ENCODE data around the gene MFSD11. TPM values are rescaled to one million over a fixed set of nuclear protein-coding genes. Genes with fewer than 3 reads are reported as not detected.
"Not testable (repeated sequence)": the region's sequence is repeated elsewhere in the genome, so short reads cannot be mapped to it uniquely, and the experiment has no call there.

MFSD11 gene
- total RNA-seq, 2 experiments from 2014 or later, result 24.5 to 28.2 TPM

- no peaks in the 10 kb centered on the region for H3K36me3 Mint-ChIP-seq (ENCODE audit: low read depth)
- H3K4me1 Mint-ChIP-seq, result peaks cover 19% of the 10 kb centered on the region
- no peak overlapping the region for H3K4me3 Mint-ChIP-seq
- no peaks in the 10 kb centered on the region for H3K9me3 Mint-ChIP-seq
- H3K27ac Mint-ChIP-seq, result no peak overlapping the region
- CTCF ChIA-PET, result no interaction called here
- POLR2A ChIA-PET, result interaction anchor here (0.7 kb wide), 1 partner anchor 10 kb away, joined by 3 read pairs; the partner anchor contains the start of gene MXRA7
- no peak for DNase-seq
- H3K27me3 Mint-ChIP-seq, result peaks cover 2% of the 10 kb centered on the region
Observed at GRCh38 chr17:76700617-76701470, 37.1 kb upstream of the MFSD11 start.

GRCh38 chr17:76701471-76701967 lies 36.4 kb upstream of the MFSD11 start:
- H3K27ac Mint-ChIP-seq, result no peak overlapping the region
- no peaks in the 10 kb centered on the region for H3K36me3 Mint-ChIP-seq (ENCODE audit: low read depth)
- H3K27me3 Mint-ChIP-seq, result peaks cover 2% of the 10 kb centered on the region
- peaks cover 14% of the 10 kb centered on the region for H3K4me1 Mint-ChIP-seq
- no peaks in the 10 kb centered on the region for H3K9me3 Mint-ChIP-seq
- CTCF ChIA-PET, result interaction anchor here (1.2 to 2.7 kb wide), 2 partner anchors 12 to 64 kb away, joined by 3 to 12 read pairs; no protein-coding TSS in a partner anchor
- H3K4me3 Mint-ChIP-seq, result no peak overlapping the region
- DNase-seq, result no peak
- POLR2A ChIA-PET, result interaction anchor here (0.7 kb wide), 1 partner anchor 10 kb away, joined by 3 read pairs; the partner anchor contains the start of gene MXRA7

GRCh38 chr17:76702076-76702475 lies 35.8 kb upstream of the MFSD11 start:
- ChIA-PET CTCF (interaction anchor here (1.2 to 2.7 kb wide), 2 partner anchors 11 to 65 kb away, joined by 3 to 12 read pairs; no protein-coding TSS in a partner anchor), POLR2A (no interaction called here)
- Mint-ChIP-seq H3K4me3 (no peak overlapping the region), H3K27ac (no peak overlapping the region), H3K27me3 (peaks cover 2% of the 10 kb centered on the region), H3K36me3 (ENCODE audit: low read depth) (no peaks in the 10 kb centered on the region), H3K4me1 (peaks cover 8% of the 10 kb centered on the region), H3K9me3 (no peaks in the 10 kb centered on the region)
- no peak for DNase-seq

GRCh38 chr17:76702941-76703637 lies 34.8 kb upstream of the MFSD11 start:
- POLR2A ChIA-PET, result no interaction called here
- Mint-ChIP-seq H3K9me3 (no peaks in the 10 kb centered on the region), H3K27ac (no peak overlapping the region), H3K27me3 (peaks cover 2% of the 10 kb centered on the region), H3K4me3 (no peak overlapping the region), H3K4me1 (peaks cover 6% of the 10 kb centered on the region), H3K36me3 (ENCODE audit: low read depth) (no peaks in the 10 kb centered on the region)
- DNase-seq, result no peak
- CTCF ChIA-PET, result interaction anchor here (1.2 to 2.7 kb wide), 2 partner anchors 10 to 66 kb away, joined by 3 to 12 read pairs; no protein-coding TSS in a partner anchor

- DNase-seq, result no peak
- H3K4me1 Mint-ChIP-seq, result peaks cover 7% of the 10 kb centered on the region
- H3K4me3 Mint-ChIP-seq, result no peak overlapping the region
- peaks cover 9% of the 10 kb centered on the region for H3K27me3 Mint-ChIP-seq
- no peaks in the 10 kb centered on the region for H3K36me3 Mint-ChIP-seq (ENCODE audit: low read depth)
- H3K27ac Mint-ChIP-seq, result no peak overlapping the region
- ChIA-PET POLR2A (interaction anchor here (1.3 kb wide), 1 partner anchor 9 kb away, joined by 3 read pairs; no protein-coding TSS in a partner anchor), CTCF (interaction anchor here (0.7 kb wide), 1 partner anchor 27 kb away, joined by 3 read pairs; no protein-coding TSS in a partner anchor)
- no peaks in the 10 kb centered on the region for H3K9me3 Mint-ChIP-seq
Observed at GRCh38 chr17:76704805-76705204, 33.1 kb upstream of the MFSD11 start.

DNA sequence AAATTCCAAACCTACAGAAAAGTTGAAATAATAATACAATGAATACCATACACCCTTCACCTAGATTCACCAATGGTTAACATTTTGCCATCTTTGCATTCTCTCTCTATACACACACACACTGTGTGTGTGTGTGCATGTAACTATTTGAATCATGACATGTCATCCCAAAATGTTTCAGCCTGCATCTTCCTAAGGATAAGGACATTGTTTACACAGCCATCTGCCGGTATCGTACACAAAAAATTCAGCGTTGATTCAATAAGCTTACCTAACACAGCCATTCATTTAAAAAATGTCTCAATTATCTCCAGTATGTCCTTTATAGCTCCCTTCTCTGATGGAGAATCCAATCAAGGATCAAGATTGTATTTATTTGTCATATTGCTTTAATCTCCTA lies 31.1 kb upstream of the MFSD11 start:
- Mint-ChIP-seq H3K4me3 (no peak overlapping the region), H3K27ac (no peak overlapping the region), H3K4me1 (peaks cover 16% of the 10 kb centered on the region), H3K27me3 (peaks cover 9% of the 10 kb centered on the region), H3K36me3 (ENCODE audit: low read depth) (no peaks in the 10 kb centered on the region), H3K9me3 (no peaks in the 10 kb centered on the region)
- ChIA-PET POLR2A (no interaction called here), CTCF (interaction anchor here (0.7 to 2.7 kb wide), 3 partner anchors 10 to 1129 kb away, joined by 4 to 6 read pairs (median 4); partner anchors contain the start of gene MRPL38)
- no peak for DNase-seq

DNA sequence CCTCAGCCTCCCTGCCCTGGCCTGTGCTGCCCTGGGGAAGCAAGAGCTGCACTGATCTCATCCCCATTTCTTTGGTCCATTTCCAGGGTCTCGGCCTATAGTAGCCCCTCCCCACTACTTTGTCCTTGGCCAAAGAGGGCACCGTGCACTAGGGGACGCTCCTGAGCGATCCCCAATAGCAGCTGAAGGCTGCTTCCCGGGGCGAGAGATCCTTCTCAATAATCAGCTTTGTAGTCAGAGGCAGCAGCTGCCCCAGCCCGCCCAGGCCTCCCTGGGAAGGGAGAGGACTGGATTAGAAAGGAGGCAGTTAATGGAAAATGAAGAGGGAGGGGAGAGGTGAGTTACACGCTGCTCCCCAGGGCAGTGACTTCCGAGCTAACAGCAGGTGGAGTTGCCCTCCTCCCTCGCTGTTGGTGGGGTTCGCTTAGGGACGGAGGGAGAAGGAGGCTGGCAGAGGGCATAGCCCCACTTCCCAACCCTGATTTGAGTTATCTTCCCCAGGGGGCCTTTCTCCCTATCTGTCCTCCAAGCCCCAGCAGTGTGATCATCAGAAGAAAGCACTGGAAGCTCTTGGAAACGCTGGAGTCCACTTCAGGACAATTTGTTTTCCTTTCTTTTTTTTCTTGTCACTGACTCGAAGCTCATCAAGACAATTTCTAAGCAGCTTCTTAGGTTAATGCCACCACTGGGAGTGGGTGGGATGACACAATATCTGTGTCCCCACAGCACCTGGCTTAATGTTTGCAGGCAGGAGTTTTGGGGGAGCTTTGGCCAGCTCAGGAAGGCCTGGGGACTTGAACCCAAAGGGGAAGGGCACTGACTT lies 29.7 kb upstream of the MFSD11 start:
- Mint-ChIP-seq H3K27ac (no peak overlapping the region), H3K4me1 (peaks cover 16% of the 10 kb centered on the region), H3K27me3 (peaks cover 9% of the 10 kb centered on the region), H3K9me3 (no peaks in the 10 kb centered on the region), H3K36me3 (ENCODE audit: low read depth) (peaks cover 4% of the 10 kb centered on the region), H3K4me3 (no peak overlapping the region)
- CTCF ChIA-PET, result interaction anchor here (2.7 kb wide), 1 partner anchor 9 kb away, joined by 6 read pairs; no protein-coding TSS in a partner anchor
- no peak for DNase-seq
- POLR2A ChIA-PET, result interaction anchor here (1.0 to 2.6 kb wide), 2 partner anchors 24 to 29 kb away, joined by 3 to 6 read pairs; partner anchors contain the start of gene MFSD11

GRCh38 chr17:76709077-76709950 lies 28.6 kb upstream of the MFSD11 start:
- no peak overlapping the region for H3K27ac Mint-ChIP-seq
- CTCF ChIA-PET, result interaction anchor here (2.7 kb wide), 1 partner anchor 8 kb away, joined by 6 read pairs; no protein-coding TSS in a partner anchor
- no peaks in the 10 kb centered on the region for H3K9me3 Mint-ChIP-seq
- H3K27me3 Mint-ChIP-seq, result peaks cover 9% of the 10 kb centered on the region
- H3K4me1 Mint-ChIP-seq, result peaks cover 27% of the 10 kb centered on the region
- POLR2A ChIA-PET, result interaction anchor here (0.7 to 2.6 kb wide), 4 partner anchors 10 to 32 kb away, joined by 3 to 6 read pairs (median 4); partner anchors contain the start of gene MFSD11
- H3K36me3 Mint-ChIP-seq (ENCODE audit: low read depth), result peaks cover 15% of the 10 kb centered on the region
- H3K4me3 Mint-ChIP-seq, result peak overlapping the region; percentile 57
- DNase-seq, result no peak

- not testable (repeated sequence) for H3K27ac Mint-ChIP-seq, H3K9me3 Mint-ChIP-seq, H3K27me3 Mint-ChIP-seq
- Mint-ChIP-seq H3K4me3 (peak overlapping the region; percentile 57), H3K4me1 (peaks cover 32% of the 10 kb centered on the region), H3K36me3 (ENCODE audit: low read depth) (peaks cover 22% of the 10 kb centered on the region)
- DNase-seq, result peak; percentile 29
- ChIA-PET POLR2A (interaction anchor here (0.7 to 2.6 kb wide), 5 partner anchors 9 to 33 kb away, joined by 3 to 6 read pairs (median 3); partner anchors contain the start of gene MFSD11), CTCF (interaction anchor here (1.5 to 2.3 kb wide), 2 partner anchors 86 to 187 kb away, joined by 4 to 8 read pairs; no protein-coding TSS in a partner anchor)
Observed at GRCh38 chr17:76709951-76710862, 27.7 kb upstream of the MFSD11 start.

DNA sequence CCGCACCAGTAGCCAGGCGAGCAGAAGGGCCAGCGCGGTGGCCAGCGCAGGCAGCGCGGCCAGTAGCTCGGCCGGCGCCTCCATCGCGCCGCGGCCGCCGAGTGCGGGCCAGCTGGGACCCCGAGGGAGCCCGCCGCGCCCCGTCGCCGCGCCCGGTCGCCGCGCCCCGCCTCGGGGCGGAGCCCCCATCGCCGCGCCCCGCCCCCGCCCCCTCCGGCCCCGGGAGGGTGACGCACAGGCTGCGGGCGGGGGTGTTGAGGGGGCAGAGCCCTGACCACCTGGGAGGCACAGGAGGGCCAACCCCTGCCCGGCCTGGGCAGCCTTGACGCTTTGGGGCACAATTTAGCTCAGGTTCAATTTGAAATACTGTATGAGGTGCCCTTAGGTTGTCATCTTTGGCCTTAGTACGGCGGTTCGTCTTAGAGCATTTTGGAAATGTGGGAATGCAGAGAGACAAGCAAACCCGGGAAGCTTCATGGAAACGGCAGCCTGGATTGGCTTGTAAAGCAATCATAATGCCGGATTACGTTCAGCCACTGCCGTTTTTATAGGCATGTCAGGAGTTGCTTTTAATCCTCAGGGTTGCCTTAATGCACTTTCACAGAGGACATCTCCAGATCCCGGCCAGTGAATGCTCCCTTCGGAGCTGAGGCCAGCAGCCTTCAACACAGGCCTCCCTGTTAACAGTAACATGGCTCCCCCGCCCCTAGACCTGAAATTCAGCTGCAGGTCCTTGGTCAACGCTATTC lies 26.9 kb upstream of the MFSD11 start, which contains the start of gene MXRA7:
TSS of gene MXRA7 (minus strand) at position 103 of the 749 bp plus-strand sequence. CDS start at position 84, 19 bp downstream.
- peak; percentile 60 for DNase-seq
- ChIA-PET CTCF (interaction anchor here (1.5 to 2.3 kb wide), 2 partner anchors 87 to 188 kb away, joined by 4 to 8 read pairs; no protein-coding TSS in a partner anchor), POLR2A (interaction anchor here (1.1 to 7.4 kb wide), 2 partner anchors 10 to 15 kb away, joined by 3 to 59 read pairs; partner anchors contain the start of genes JMJD6 and METTL23)
- no peaks in the 10 kb centered on the region for H3K9me3 Mint-ChIP-seq
- H3K36me3 Mint-ChIP-seq (ENCODE audit: low read depth), result peaks cover 30% of the 10 kb centered on the region
- no peak within 1 kb of the TSS for H3K27ac Mint-ChIP-seq
- H3K4me1 Mint-ChIP-seq, result peaks cover 40% of the 10 kb centered on the region
- peak within 1 kb of the TSS; percentile 64 for H3K4me3 Mint-ChIP-seq
- H3K27me3 Mint-ChIP-seq, result peaks cover 9% of the 10 kb centered on the region
